H1 (cell line): ENCODE measurements around the gene AIDA. TPM values are rescaled to one million over a fixed set of nuclear protein-coding genes. Genes with fewer than 3 reads are reported as not detected.

Experiments used
- CTCF ChIA-PET: fragments of 300-600 bp; sonication (Branson Sonifier 250); formaldehyde crosslinking; loops from one replicate; lab custom pipeline; 2021; ENCODE audit not compliant: partially characterized antibody; lab: Charles Lee
- POLR2A ChIA-PET: fragments of 300-600 bp; sonication (Branson Sonifier 250); formaldehyde crosslinking; loops from one replicate; lab custom pipeline; 2021; ENCODE audit warnings: inconsistent platforms; ENCODE audit not compliant: partially characterized antibody; lab: Charles Lee
- DNase-seq, 2 experiments: peaks; one replicate each; pipeline versions ENCODE4 v3.0.0 to v3.0.0-alpha.2; 2010 to 2022; ENCODE audit warnings: low spot score in 2 of 2, low read depth in 1 of 2, mixed read lengths in 1 of 2
- FAIRE-seq: peaks from 2 replicates; lab custom pipeline; 2011; peaks lifted over from hg19 to GRCh38; lab: Jason Lieb, UNC
- H2AFZ ChIP-seq: 2 replicates; pipeline ENCODE4 v1.8.1; 2012; ENCODE audit warnings: low read length, inconsistent platforms
- H2AK5ac ChIP-seq: 2 replicates; pipeline ENCODE4 v1.6.1; 2013; ENCODE audit warnings: low read depth, low read length
- H2BK120ac ChIP-seq: replicated peaks from 2 replicates; pipeline ENCODE3; 2013; ENCODE audit warnings: low read depth, low read length, inconsistent platforms
- H2BK12ac ChIP-seq: 2 replicates; pipeline ENCODE4 v1.6.1; 2013; ENCODE audit warnings: low read depth, low read length
- H2BK15ac ChIP-seq: 2 replicates; pipeline ENCODE4 v1.6.1; 2013; ENCODE audit warnings: low read length
- H2BK20ac ChIP-seq: 2 replicates; pipeline ENCODE4 v1.6.1; 2013; ENCODE audit warnings: low read length
- H2BK5ac ChIP-seq: 2 replicates; pipeline ENCODE4 v1.6.1; 2013; ENCODE audit warnings: low read depth, low read length
- H3K14ac ChIP-seq: 2 replicates; pipeline ENCODE4 v1.6.1; 2013; ENCODE audit warnings: inconsistent platforms; ENCODE audit not compliant: insufficient read length
- H3K18ac ChIP-seq: 2 replicates; pipeline ENCODE4 v1.6.1; 2013; ENCODE audit warnings: low read length; ENCODE audit errors: extremely low read depth
- H3K23ac ChIP-seq: 2 replicates; pipeline ENCODE4 v1.6.1; 2013; ENCODE audit warnings: inconsistent platforms; ENCODE audit not compliant: insufficient read length
- H3K23me2 ChIP-seq: 2 replicates; pipeline ENCODE4 v1.6.1; 2013; ENCODE audit warnings: low read depth, low read length
- H3K27ac ChIP-seq: 2 replicates; pipeline ENCODE4 v1.6.1; 2011; ENCODE audit warnings: low read depth, low read length, inconsistent platforms
- H3K27me3 ChIP-seq, 4 experiments: replicated peaks in 1 of 4; 1 replicate in 1 of 4; 2 replicates in 3 of 4; pipeline versions ENCODE4 v1.6.1 to v1.8.1; 2011 to 2013; ENCODE audit warnings: low read length in 3 of 4, mild to moderate bottlenecking in 3 of 4, inconsistent platforms in 2 of 4, mixed read lengths in 2 of 4, moderate library complexity in 1 of 4; ENCODE audit not compliant: control insufficient read depth in 3 of 4, insufficient read depth in 3 of 4; ENCODE audit errors: extremely low read depth in 1 of 4
- H3K36me3 ChIP-seq, 4 experiments: 2 replicates each; pipeline versions ENCODE4 v1.6.1 to v1.8.1; 2011 to 2013; ENCODE audit warnings: mild to moderate bottlenecking in 4 of 4, low read length in 3 of 4, moderate library complexity in 2 of 4, control low read depth in 1 of 4, inconsistent platforms in 1 of 4; ENCODE audit not compliant: insufficient read depth in 4 of 4, control insufficient read depth in 2 of 4
- H3K4ac ChIP-seq: replicated peaks from 2 replicates; pipeline ENCODE3; 2013; ENCODE audit warnings: low read length, low read depth, mixed read lengths, inconsistent platforms; ENCODE audit not compliant: insufficient read length
- H3K4me1 ChIP-seq, 4 experiments: replicated peaks in 1 of 4; 1 replicate in 1 of 4; 2 replicates in 3 of 4; pipeline versions ENCODE4 v1.6.1 to v1.8.1; 2011 to 2013; ENCODE audit warnings: low read length in 3 of 4, inconsistent platforms in 2 of 4, mixed read lengths in 1 of 4; ENCODE audit not compliant: insufficient read depth in 4 of 4, control insufficient read depth in 3 of 4
- H3K4me2 ChIP-seq, 2 experiments: 2 replicates each; pipeline versions ENCODE4 v1.6.1 to v1.8.1; 2011 to 2013; ENCODE audit warnings: low read depth in 2 of 2, low read length in 2 of 2, control low read depth in 1 of 2, inconsistent platforms in 1 of 2, mild to moderate bottlenecking in 1 of 2; ENCODE audit not compliant: insufficient read depth in 1 of 2
- H3K4me3 ChIP-seq, 4 experiments: fragments of 200-600, 300-600 bp in 1 of 4; sonication (generic), shearing (Covaris generic), sonication (Bioruptor Twin) in 1 of 4; 2 replicates each; pipeline versions ENCODE4 v1.5.1 to v1.8.1; 2011 to 2016; ENCODE audit warnings: low read length in 4 of 4, low read depth in 3 of 4, control low read depth in 2 of 4, inconsistent platforms in 2 of 4, mild to moderate bottlenecking in 2 of 4, mixed read lengths in 1 of 4, moderate library complexity in 1 of 4; ENCODE audit not compliant: insufficient read depth in 2 of 4; ENCODE audit errors: extremely low read depth in 1 of 4
- H3K56ac ChIP-seq: replicated peaks from 2 replicates; pipeline ENCODE3; 2013; ENCODE audit warnings: low read depth, mild to moderate bottlenecking, mixed read lengths, low read length, inconsistent platforms; ENCODE audit not compliant: insufficient read length
- H3K79me1 ChIP-seq: 2 replicates; pipeline ENCODE4 v1.6.1; 2013; ENCODE audit warnings: low read depth, low read length, control low read depth
- H3K79me2 ChIP-seq, 2 experiments: 2 replicates each; pipeline versions ENCODE4 v1.6.1 to v1.8.1; 2012 to 2013; ENCODE audit warnings: low read length in 2 of 2, mild to moderate bottlenecking in 2 of 2, inconsistent platforms in 1 of 2; ENCODE audit not compliant: insufficient read depth in 2 of 2, control insufficient read depth in 1 of 2
- H3K9ac ChIP-seq, 4 experiments: replicated peaks in 1 of 4; 1 replicate in 1 of 4; 2 replicates in 3 of 4; pipeline versions ENCODE4 v1.6.1 to v1.8.1; 2011 to 2013; ENCODE audit warnings: low read depth in 3 of 4, low read length in 3 of 4, control low read depth in 2 of 4, mild to moderate bottlenecking in 2 of 4, moderate library complexity in 2 of 4, inconsistent platforms in 1 of 4; ENCODE audit errors: extremely low read depth in 1 of 4
- H3K9me3 ChIP-seq, 2 experiments: 2 replicates each; pipeline versions ENCODE4 v1.6.1 to v1.8.1; 2012 to 2013; ENCODE audit warnings: mild to moderate bottlenecking in 2 of 2, moderate library complexity in 2 of 2, control low read depth in 1 of 2, inconsistent platforms in 1 of 2, low read depth in 1 of 2, low read length in 1 of 2, mixed read lengths in 1 of 2; ENCODE audit not compliant: insufficient read depth in 2 of 2
- H4K20me1 ChIP-seq, 2 experiments: replicated peaks in 1 of 2; 2 replicates each; pipeline versions ENCODE3 to v1.8.1; 2011 to 2013; ENCODE audit warnings: inconsistent platforms in 2 of 2, low read length in 2 of 2, mild to moderate bottlenecking in 1 of 2; ENCODE audit not compliant: insufficient read depth in 2 of 2, control insufficient read depth in 1 of 2
- H4K5ac ChIP-seq: 2 replicates; pipeline ENCODE4 v1.6.1; 2013; ENCODE audit warnings: low read length, low read depth, mixed read lengths, inconsistent platforms; ENCODE audit not compliant: insufficient read length
- H4K8ac ChIP-seq: 2 replicates; pipeline ENCODE4 v1.8.0; 2013; ENCODE audit warnings: mild to moderate bottlenecking, moderate library complexity, low read length, inconsistent platforms; ENCODE audit not compliant: insufficient read depth; ENCODE audit errors: extremely low read depth
- H4K91ac ChIP-seq: replicated peaks from 2 replicates; pipeline ENCODE3; 2013; ENCODE audit warnings: low read length, mixed read lengths, inconsistent platforms; ENCODE audit not compliant: insufficient read length
- BRCA1 ChIP-seq: IDR thresholded peaks from 2 replicates; pipeline ENCODE4 v1.6.1; 2012; ENCODE audit warnings: low read depth, low read length, improper control_type of control experiment
- POLR2AphosphoS5 ChIP-seq: IDR thresholded peaks from 2 replicates; pipeline ENCODE4 v1.6.1; 2011; ENCODE audit warnings: low read depth, low read length
- RXRA ChIP-seq: IDR thresholded peaks from 2 replicates; pipeline ENCODE4 v1.6.1; 2011; ENCODE audit warnings: low read depth, mild to moderate bottlenecking, low read length, moderate library complexity; ENCODE audit not compliant: insufficient read depth
- WGBS, 2 experiments: shearing (Covaris generic) in 1 of 2; methylation state at CpG; one replicate each; pipeline versions ENCODE4 v1.1.6 to v1.1.7; 2013 to 2015; ENCODE audit warnings: low lambda C conversion rate in 2 of 2, mixed read lengths in 2 of 2, inconsistent platforms in 1 of 2, low coverage in 1 of 2, missing lambda C conversion rate in 1 of 2; ENCODE audit not compliant: insufficient replicate concordance in 2 of 2, insufficient coverage in 1 of 2, insufficient read length in 1 of 2; ENCODE audit errors: extremely low coverage in 1 of 2, missing lambda C conversion rate in 1 of 2; 5-methylcytosine and 5-hydroxymethylcytosine counted together
- polyA plus RNA-seq, 7 experiments: library from polyadenylated mRNA; depleted of rRNA in 3 of 7; stranded (reverse) in 5 of 7; unstranded in 2 of 7; fragments of >200 nt in 5 of 7; fragments of 200-250 nt in 2 of 7; gene quantifications; 1 replicate in 5 of 7; 2 replicates in 1 of 7; 4 replicates in 1 of 7; pipeline versions ENCODE4 v1.2.1 to v1.2.3, GENCODE V29; 2011 to 2013; ENCODE audit warnings: missing spikeins in 2 of 7, mixed read lengths in 2 of 7
- total RNA-seq: library from RNA; stranded (reverse); fragmentation: NEBNext Ultra II Directional; extraction: Animal tissue kit (Norgen Biotek cat#: 25700); gene quantifications from 2 replicates; pipeline ENCODE4 v1.2.1, GENCODE V29; 2021
- TF ChIP-seq, protein P1 (sequence below): IDR thresholded peaks from 2 replicates; pipeline ENCODE4 v1.6.1; 2011; ENCODE audit warnings: low read depth, mild to moderate bottlenecking, low read length; ENCODE audit not compliant: insufficient read depth

The AIDA gene
- total and polyA plus RNA-seq, 2 of the 8 experiments (the other 6 are each of a cell fraction or from before 2014, with no cell fraction given): 52.5 to 103 TPM

DNA sequence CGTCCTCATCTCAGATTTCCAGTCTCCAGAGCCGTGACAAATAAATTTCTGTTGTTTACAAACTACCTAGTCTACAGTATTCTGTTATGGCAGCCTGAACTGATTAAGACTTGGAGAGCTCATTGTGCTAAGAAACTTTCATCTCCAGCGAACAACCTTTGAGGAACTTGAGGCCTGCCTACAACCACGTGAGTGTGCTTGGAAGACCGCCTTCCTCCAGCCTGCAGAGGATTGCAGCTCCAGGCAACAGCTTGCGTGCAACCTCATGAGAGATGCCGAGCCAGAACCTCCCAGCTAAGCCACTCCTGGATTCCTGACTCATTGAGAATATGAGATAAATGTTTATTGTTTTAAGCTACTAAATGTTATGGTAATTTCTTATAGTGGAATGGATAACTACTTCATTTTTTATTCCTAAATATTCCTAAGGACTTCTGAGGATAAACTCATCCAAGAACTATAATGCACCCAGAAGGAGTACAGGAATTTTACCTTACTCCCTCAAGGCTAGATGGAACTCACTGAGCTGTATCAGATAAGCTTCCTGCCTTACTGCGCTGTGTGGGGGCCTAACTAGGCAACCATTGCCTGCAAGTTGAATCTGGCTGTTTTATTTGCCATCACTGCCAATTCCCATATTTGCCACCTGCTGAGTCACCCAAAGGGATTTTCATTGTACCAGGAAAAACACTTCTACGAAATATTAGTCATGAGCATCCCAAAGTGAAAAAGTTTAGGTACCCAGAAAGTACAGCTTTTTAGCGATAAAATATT is 42.3 kb upstream of the AIDA start:
- ChIA-PET POLR2A (no interaction called here), CTCF (interaction anchor here (1.1 to 1.8 kb wide), 7 partner anchors 15 to 370 kb away, joined by 3 to 4 read pairs (median 3); partner anchors contain the start of gene FAM177B)
- no peaks in the 10 kb centered on the region for H3K9me3 ChIP-seq
- no peaks in the 10 kb centered on the region for H3K23me2 ChIP-seq
- no peak overlapping the region for H2BK12ac ChIP-seq
- no peak overlapping the region for H3K4ac ChIP-seq
- no peak for FAIRE-seq
- no peak overlapping the region for H3K4me3 ChIP-seq
- H3K79me1 ChIP-seq: no peaks in the 10 kb centered on the region
- no peaks in the 10 kb centered on the region for H3K36me3 ChIP-seq
- no peak overlapping the region for H2BK20ac ChIP-seq
- H3K4me1 ChIP-seq: no peaks in the 10 kb centered on the region
- no peak overlapping the region for H4K5ac ChIP-seq
- H2AK5ac ChIP-seq: no peak overlapping the region
- no peak overlapping the region for H2AFZ ChIP-seq
- no peak overlapping the region for H4K8ac ChIP-seq
- no peak overlapping the region for H4K91ac ChIP-seq
- no peak overlapping the region for H3K18ac ChIP-seq
- H3K4me2 ChIP-seq: no peak overlapping the region
- no peak overlapping the region for H3K27ac ChIP-seq
- 91% methylated on average over 9 of the region's 10 CpGs; no CpG with 5 or more reads in 1 of the 2 experiments for WGBS, 2 experiments
- no peak overlapping the region for H2BK15ac ChIP-seq
- TF ChIP-seq POLR2AphosphoS5 (no peak), RXRA (no peak), BRCA1 (no peak)
- TF ChIP-seq, protein P1, sequence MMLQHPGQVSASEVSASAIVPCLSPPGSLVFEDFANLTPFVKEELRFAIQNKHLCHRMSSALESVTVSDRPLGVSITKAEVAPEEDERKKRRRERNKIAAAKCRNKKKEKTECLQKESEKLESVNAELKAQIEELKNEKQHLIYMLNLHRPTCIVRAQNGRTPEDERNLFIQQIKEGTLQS: no peak
- TF ChIP-seq, all 59 proteins: peak for 0
- H2BK120ac ChIP-seq: no peak overlapping the region
- no peak overlapping the region for H3K56ac ChIP-seq
- H3K23ac ChIP-seq: no peak overlapping the region
- H3K27me3 ChIP-seq: no peaks in the 10 kb centered on the region
- H3K9ac ChIP-seq: no peak overlapping the region
- no peak overlapping the region for H3K14ac ChIP-seq
- no peaks in the 10 kb centered on the region for H4K20me1 ChIP-seq
- H2BK5ac ChIP-seq: no peak overlapping the region
- no peaks in the 10 kb centered on the region for H3K79me2 ChIP-seq
- DNase-seq: no peak
